ENCODE measurements around the gene MARK4. TPM values are rescaled to one million over a fixed set of nuclear protein-coding genes. Genes with fewer than 3 reads are reported as not detected.

MARK4 gene
- total RNA-seq, 1 donor from 2014 or later = 47.3 TPM

DNA sequence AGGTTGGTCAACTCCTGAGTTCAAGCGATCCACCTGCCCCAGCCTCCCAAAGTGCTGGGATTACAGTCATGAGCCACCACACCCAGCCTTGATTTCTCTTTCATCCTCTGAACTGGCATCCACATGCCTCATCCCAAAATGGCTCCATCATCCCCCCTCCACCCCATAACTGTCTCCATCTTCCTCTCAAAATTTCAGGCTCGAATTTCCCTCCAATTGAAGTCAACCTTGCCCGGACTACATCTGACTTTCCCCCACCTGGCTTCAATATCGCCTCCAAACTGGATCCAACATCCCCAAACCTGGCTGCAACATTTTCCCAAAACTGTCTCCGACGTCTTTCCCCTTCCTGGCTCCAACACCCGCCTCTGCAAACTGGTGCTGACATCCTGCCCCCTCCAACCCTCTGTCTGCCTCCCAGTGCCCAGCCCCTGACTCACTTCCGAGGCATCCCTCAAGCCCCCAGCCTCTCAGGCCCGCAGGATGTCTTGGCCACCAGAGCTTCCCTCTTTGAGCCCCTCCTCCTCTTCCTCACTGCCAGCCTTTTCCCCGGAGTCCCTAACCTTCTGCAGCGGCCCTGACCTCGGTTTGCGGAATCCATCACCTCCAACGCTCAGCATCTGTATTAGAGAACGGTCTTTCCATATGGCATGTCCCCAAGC, 6.8 kb upstream of the MARK4 start:
- Mint-ChIP-seq H3K4me3 (peak overlapping the region; percentile 39), H3K36me3 (no peaks in the 10 kb centered on the region), H3K9me3 (no peaks in the 10 kb centered on the region), H3K27me3 (peaks cover 24% of the 10 kb centered on the region), H3K4me1 (ENCODE audit: unreplicated experiment) (peaks cover 11% of the 10 kb centered on the region), H3K27ac (no peak overlapping the region)
- TF ChIP-seq CTCF (conservative IDR thresholded peaks at IDR 0.05) = no peak
- DNase-seq (ENCODE audit: extremely low spot score, unreplicated experiment) = no peak

GRCh38 chr19:45245334-45245787, 5.7 kb upstream of the MARK4 start, which contains the start of gene EXOC3L2:
Gene EXOC3L2 (minus strand): TSS chr19:45245407. CDS start chr19:45239045, 6,362 bp downstream.
- no peak for DNase-seq (ENCODE audit: extremely low spot score, unreplicated experiment)
- no peaks in the 10 kb centered on the region for H3K36me3 Mint-ChIP-seq
- peak within 1 kb of the TSS; percentile 39 for H3K4me3 Mint-ChIP-seq
- no peak for TF ChIP-seq CTCF (conservative IDR thresholded peaks at IDR 0.05)
- no peaks in the 10 kb centered on the region for H3K9me3 Mint-ChIP-seq
- H3K27ac Mint-ChIP-seq = no peak within 1 kb of the TSS
- peaks cover 11% of the 10 kb centered on the region for H3K4me1 Mint-ChIP-seq (ENCODE audit: unreplicated experiment)
- H3K27me3 Mint-ChIP-seq = peaks cover 20% of the 10 kb centered on the region

- TF ChIP-seq CTCF (conservative IDR thresholded peaks at IDR 0.05) = no peak
- no peak overlapping the region for H3K4me3 Mint-ChIP-seq
- H3K36me3 Mint-ChIP-seq = no peaks in the 10 kb centered on the region
- peaks cover 14% of the 10 kb centered on the region for H3K4me1 Mint-ChIP-seq (ENCODE audit: unreplicated experiment)
- H3K9me3 Mint-ChIP-seq = no peaks in the 10 kb centered on the region
- no peak for DNase-seq (ENCODE audit: extremely low spot score, unreplicated experiment)
- H3K27ac Mint-ChIP-seq = no peak overlapping the region
- H3K27me3 Mint-ChIP-seq = peaks cover 20% of the 10 kb centered on the region
These were observed 5.2 kb upstream of the MARK4 start for GRCh38 chr19:45245826-45246225.

GRCh38 chr19:45247136-45247535, 3.9 kb upstream of the MARK4 start:
- Mint-ChIP-seq H3K36me3 (no peaks in the 10 kb centered on the region), H3K9me3 (no peaks in the 10 kb centered on the region), H3K4me3 (no peak overlapping the region), H3K4me1 (ENCODE audit: unreplicated experiment) (peaks cover 16% of the 10 kb centered on the region), H3K27ac (no peak overlapping the region), H3K27me3 (peaks cover 15% of the 10 kb centered on the region)
- DNase-seq (ENCODE audit: extremely low spot score, unreplicated experiment) = no peak
- no peak for TF ChIP-seq CTCF (conservative IDR thresholded peaks at IDR 0.05)

GRCh38 chr19:45249261-45250033, 1.6 kb upstream of the MARK4 start:
- H3K27ac Mint-ChIP-seq = no peak overlapping the region
- H3K4me1 Mint-ChIP-seq (ENCODE audit: unreplicated experiment) = peaks cover 30% of the 10 kb centered on the region
- H3K4me3 Mint-ChIP-seq = peak overlapping the region; percentile 76

More at GRCh38 chr19:45249261-45250033, 1.6 kb upstream of the MARK4 start:
- Mint-ChIP-seq H3K36me3 (no peaks in the 10 kb centered on the region), H3K9me3 (no peaks in the 10 kb centered on the region), H3K27me3 (peaks cover 7% of the 10 kb centered on the region)
- TF ChIP-seq CTCF (conservative IDR thresholded peaks at IDR 0.05) = no peak
- DNase-seq (ENCODE audit: extremely low spot score, unreplicated experiment) = no peak

Data from type B pancreatic cell (in vitro differentiated cells).